Stimulated activated CD4-positive, alpha-beta T cell treated with anti-CD3 and anti-CD28 coated beads, Interleukin-4, amount 100 ng/mL, for 24 hours (primary cell): ENCODE data around the gene NR2F2.

Experiments
- DNase-seq: peaks from one replicate; pipeline ENCODE4 v3.0.0-alpha.2; 2020

The NR2F2 gene

DNA sequence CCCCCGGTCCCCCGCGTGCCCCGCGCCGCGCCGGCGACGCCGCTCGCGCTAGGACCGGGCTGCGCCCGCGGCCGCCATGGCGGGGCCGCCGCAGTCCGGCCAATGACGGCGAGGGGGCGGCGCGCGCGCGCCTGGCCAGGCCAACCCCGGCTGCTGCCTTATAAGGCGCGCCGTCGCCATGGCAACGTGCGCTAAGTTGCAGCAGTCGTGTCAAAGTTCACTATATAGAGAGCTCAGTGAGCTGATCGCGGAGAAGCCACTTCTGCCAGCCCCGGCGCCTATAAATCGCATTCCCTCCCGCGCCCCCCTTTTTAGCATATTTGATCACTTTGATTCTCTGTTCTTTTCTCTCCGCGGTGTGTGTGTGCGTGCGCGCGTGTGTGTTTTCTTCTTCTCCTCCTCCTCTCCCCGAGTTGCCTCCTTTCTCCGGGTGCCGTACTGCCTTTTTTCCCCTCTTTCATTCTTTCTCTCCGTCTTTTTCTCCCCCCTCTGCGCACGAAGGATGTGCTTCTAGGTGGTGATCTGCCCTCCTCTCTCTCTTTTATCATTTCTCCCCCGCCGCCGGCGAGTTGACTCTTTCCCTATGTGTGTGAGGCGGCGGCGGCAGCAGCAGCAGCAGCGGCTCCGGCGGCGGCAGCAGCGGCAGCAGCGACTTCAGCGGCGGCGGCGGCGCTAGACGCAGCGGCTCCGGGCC, at the start of gene NR2F2:
TSS of gene NR2F2 (plus strand) at position 251 of the 694 bp plus-strand sequence. CDS start 1,406 bp downstream, outside the sequence.
- peak; percentile 35 for DNase-seq

DNA sequence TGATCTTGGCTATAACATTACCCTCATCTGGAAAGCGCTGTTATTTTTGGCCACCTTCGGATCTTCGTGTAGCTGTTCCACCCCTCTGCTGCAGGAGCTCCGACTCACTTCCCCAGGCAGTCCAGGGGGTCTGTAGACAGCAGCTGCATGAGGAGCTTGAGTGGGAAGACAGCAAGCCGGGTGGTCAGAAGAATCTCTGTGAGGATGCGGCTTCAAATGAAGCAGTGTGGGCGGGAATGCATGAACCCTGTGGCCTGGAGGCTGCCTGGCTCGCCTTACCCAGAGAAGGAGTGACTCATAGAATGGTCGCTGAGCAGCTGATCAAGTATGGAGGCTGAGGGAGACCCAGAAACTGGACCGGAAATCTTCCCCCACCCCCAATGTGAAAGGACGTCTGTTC, 45.2 kb upstream of the NR2F2 start:
- no peak for DNase-seq

DNA sequence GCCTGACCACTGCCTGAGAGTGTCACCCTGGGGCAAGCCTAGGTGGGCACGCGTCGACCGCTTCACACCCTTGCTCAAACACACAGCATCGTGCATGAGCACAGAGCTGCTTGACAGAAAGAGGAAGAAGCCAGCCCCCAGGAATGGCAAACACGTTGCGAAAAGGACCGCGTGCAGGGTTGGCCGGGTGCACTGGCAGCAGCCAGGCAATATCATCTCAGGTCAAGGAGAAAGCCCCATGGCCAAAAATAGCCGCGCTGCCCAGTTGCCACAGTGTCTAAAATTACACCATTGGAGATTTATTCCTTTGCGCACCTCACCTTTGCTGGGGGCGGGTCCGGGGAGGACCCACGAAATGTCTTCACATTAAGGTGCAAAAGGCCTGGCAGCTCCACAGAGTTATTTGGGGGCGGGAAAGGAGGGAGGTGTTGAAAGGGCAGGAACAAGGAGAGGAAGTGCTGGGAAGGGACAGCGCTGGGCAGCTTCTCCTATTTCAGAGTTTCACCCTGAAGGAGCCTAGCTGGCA, 44.7 kb upstream of the NR2F2 start:
- DNase-seq: no peak

DNA sequence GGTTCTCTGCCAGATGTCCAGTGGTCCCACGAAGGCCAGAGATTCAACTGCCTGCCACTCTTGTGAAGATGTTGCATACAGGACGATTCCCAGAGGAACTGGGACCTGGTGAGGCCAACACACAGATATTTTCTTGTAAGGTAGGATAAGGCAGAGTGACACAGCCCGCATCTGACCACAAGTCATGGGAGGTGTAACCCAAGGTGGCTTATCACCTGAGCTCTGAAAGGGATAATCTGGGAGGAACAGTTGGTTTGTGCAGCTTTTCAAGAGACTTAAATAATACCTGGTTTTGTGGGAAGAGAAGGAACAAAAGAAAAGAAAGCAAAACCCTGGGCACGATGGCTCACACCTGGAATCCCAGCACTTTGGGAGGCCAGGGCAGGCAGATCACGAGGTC, 39.8 kb upstream of the NR2F2 start:
- DNase-seq: no peak

DNA sequence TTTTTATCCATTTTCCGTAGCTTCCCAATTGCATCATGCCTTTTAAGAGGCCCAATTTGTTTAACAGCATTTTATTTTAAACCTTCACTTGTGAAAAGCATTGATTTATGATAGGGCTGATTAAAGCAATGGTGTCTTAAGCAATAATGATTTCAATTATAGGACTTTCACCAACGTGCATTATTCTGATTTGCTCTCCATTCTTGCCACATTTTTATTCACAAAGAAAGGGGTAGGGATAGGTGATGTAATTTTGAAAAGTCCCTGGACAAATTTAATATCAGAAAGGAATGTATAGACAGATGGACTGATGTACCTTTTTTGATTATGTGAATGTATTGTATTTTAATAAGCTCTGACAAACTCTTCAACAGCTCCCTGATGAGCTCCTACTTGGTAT, 37.9 kb upstream of the NR2F2 start:
- no peak for DNase-seq

DNA sequence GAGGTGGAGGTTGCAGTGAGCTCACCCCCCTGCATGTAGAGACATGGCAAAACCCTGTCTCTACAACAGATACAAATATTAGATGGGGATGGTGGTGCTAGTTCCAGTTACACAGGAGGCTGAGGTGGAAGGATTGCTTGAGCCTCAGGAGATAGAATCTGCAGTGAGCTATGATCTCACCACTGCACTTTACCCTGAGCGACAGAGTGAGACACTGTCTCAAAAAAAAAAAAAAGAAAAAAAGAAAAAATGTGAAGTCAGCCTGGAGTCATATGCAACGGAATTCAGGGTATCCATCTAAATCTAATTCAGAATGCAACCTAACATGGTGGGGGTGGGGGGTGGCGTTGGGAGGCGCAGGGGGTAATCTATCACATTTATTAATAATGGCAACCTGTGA, 37.1 kb upstream of the NR2F2 start:
- DNase-seq: no peak

DNA sequence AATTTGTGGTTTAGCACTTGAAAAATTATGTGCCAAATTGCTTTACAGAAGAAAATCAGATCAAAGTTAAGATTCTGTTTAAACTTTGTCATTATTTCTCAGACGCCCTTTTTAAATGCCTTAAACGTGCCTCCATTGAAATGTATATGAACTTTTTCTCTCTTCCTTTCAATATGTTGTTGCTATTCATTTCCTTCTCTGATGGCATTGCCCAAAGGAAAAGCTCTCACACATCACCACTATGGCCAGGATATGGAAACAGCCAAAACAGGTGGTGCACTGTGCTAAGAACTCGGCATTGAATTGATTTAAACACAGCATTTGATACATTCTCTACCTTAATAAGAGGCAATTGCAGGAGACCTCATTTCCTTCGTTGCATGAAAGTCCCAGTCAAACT, 35.7 kb upstream of the NR2F2 start:
- no peak for DNase-seq

DNA sequence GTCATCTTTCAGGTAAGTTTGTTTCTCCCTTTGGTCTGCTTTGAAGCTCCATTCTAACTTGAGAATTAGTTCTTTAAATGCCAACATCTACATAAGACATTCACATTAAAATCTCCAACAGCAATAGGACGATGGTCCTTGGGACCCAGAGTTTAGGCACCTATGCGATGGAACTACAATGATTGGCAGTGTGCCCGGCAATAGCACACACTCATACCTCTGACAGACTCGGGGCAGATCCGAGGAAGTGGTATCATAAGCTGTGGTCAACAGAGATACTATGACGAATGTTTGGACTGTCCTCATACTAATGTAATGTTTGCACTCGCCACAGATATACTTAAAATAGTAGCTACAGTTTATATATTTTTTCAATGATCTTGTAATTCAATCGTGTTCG, 34.2 kb upstream of the NR2F2 start:
- DNase-seq: no peak

DNA sequence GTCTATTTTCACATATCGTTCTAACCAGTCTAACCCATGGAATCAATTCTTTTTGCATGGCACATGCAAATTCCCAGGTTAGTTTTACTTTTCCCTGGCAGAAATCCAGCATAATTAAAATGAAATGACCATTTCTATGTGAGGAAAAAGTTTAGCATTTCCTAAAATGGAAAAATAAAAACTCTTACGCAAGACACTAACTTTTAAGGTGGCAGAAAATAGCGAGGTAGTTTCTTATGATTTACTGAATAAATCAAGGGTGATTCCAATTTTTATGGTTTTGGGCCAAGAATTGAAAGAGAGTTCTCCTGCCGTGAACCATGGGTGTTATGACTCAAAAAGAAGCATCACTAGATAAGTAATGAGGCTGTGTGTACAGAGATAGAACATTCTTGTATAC, 32.7 kb upstream of the NR2F2 start:
- no peak for DNase-seq

DNA sequence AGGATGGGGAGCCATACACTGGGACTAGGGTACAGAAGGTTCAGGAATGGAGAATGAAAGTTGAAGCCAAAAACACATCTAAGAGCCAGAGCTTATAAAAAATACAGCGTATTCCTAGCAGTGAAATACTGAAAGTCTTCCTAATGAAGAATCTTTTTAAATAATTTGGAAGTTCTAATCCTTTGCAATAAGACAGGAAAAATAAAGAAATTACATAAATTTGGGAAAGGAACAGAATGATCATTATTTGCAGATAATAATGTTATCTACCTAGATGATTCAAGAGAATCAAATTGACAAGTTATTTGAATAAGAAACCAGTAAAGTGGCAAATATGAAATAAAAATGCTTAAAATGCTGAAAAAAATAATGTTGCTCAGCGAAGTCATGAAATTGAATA, 32.3 kb upstream of the NR2F2 start:
- no peak for DNase-seq

DNA sequence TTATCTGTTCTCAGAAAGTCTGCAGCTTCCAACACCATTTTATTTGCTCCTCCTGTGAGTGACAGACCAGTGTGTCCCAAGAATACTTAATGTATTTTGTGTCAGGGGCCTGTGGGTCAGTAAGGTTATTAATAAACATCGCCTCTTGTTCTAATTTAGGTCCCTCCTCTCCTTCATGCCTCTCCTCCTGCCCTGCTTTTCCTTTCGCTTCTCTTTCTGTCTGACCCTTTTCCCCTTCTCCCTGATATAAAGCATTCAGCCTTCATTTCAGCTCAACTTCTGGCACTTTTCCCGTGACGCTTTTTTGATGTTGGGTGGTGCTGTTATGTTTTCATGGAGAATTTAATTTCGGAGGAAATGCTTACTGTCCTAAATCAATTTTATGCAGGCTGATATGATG, 29.7 kb upstream of the NR2F2 start:
- no peak for DNase-seq

DNA sequence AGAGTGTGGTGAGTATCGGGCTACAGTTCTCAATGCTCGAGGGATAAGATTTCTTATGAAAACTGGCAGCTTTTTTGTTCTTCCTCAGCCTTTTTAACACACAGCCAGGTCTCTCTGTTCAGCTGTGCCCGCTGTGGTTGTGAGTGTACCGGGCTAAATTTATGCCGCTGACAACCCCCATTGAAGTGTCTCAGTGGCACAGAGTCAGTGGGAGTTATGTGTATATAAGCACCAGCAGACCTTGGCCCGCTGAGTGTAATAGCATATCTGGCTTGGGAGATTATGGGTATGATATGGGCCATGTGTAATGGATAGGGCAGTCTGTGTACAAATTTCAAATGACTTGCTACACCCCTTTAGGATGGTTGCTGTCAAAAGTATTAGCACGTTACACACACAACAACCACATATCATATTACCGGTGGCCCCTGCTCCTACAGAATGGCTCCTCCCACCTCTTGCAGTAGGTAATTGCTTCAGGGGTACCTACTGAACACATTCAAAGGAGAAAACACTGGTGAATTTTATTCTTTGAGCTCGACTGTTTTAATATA, 26.9 kb upstream of the NR2F2 start:
- DNase-seq: no peak

DNA sequence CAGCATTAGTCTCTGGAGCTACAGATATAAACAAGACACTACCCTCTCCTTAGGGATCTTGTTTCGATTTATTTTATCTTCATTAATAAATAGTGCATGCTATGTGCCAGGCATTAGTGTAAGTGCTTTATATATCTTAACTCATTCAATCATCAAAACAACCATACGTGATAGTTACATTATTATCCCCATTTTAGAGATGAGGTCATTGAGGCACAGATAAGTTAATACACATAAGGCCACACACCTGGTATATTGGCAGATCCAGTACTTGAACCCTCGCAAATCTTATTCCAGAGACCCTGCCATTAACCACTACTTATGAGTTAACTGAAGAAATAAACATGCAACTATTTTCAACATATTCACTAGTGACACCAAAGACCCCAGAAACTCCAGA, 25.7 kb upstream of the NR2F2 start:
- DNase-seq: no peak

DNA sequence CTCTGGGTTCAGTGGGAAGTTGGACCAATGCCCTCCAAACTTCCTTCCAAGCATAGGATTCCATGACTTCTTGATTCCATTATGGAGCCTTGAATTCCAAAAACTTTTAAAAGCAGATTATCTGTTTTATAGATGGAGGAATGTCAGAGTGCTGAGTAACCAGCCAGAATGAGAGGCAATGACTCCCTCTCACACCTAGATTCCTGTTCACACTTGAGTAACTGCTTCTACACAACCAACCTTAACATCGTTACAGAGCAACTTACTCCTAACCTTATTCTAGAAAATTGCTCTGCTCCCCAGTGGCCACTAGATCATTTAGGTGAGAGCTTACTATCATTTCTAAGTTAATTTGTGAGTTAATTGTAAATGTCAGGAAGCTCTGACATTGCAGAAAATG, 24.2 kb upstream of the NR2F2 start:
- no peak for DNase-seq

DNA sequence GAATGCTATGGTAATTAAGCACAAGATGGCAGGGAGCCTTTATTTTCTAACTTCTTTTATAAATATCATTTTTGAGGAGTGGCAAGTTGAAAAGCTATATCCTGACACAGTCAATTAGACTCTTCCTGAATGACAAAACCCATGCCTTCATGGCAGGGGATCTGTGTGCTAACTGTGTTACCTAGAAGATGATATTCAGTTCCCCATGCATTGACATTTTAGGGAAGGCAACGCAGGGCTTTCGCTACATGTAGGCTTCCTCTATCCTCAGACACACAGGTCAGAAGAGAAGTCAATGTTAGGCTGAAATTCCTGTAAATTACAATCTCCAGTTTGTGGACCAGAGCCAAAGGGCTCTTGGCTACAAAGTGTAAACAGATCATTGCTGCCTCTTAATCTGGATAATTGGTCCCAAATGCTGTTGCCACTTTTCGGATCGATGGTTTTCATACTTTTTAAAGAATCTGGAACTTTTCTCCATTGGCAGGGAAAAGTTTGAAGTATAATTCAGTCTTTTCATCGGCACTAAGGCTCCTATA, 22.6 kb upstream of the NR2F2 start:
- DNase-seq: no peak

DNA sequence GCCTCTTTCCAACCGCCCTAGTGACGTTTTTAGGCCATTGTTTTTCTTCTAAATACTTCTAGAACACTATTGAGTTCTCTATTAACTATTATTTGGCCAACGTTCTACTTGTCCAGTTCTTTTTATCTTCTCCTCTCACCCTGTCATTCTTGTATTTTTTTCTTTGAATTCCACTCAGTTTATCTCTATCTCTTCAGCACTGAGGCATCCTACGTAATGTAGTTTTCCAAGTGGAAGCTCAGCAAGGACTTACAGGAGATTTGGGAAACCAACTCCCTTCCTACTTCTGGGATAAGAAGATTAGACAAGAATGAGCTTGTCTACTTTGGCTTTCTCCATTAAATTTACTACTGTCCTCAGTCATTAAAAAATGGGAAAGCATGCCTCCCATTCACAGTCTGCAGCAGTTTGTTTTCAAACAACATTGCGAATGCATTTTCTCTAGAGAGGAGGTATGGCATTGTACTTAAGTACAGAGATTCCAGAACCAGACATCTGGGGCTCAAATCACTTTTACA, 21.3 kb upstream of the NR2F2 start:
- DNase-seq: no peak

DNA sequence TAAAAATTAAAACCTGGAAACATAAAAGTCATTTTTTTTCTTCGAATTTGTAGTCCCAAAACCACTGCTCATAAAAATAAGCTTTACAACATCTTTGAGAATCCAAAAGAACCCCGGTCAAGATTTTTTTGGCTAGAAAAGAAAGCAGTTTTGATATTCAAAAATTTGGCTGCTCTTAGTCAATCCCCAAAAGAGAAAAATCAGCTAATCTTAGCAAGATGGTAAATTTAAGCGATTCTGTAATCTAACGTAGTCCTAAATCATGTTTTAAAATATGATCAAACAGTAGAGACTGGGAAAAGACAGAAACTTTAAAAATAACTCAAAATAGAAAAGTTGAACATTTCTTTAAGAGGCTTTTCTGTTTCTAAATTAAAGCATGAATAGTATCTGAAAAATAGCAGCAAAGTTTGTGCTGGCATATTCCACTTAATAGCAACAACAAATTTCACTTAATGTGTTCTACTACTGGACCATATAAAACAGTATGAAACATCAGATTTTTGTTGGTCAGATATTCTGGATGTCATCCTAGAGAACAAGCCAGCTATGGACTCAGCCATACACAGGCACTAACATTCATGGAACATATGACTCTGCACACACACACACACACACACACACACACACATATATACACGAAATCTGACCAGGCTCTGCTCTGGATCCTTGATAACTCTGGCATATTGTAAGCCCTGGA, 19.1 kb upstream of the NR2F2 start:
- DNase-seq: no peak

DNA sequence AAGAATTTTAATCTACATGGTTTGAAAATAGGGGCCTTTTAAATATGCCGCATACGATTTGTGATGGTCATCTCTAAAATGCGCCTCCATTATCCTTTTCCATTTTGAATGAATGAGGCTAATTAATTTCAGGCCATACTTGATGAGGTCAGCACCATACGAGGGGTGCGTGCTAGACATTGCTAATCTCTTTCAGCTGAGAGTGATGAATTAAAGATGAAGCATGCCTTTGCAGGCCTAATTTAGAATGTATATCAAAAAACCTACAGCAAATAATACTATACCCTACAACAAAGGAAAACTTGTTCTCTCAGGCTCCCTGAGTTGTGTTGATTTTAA, 18.6 kb upstream of the NR2F2 start:
- DNase-seq: no peak

DNA sequence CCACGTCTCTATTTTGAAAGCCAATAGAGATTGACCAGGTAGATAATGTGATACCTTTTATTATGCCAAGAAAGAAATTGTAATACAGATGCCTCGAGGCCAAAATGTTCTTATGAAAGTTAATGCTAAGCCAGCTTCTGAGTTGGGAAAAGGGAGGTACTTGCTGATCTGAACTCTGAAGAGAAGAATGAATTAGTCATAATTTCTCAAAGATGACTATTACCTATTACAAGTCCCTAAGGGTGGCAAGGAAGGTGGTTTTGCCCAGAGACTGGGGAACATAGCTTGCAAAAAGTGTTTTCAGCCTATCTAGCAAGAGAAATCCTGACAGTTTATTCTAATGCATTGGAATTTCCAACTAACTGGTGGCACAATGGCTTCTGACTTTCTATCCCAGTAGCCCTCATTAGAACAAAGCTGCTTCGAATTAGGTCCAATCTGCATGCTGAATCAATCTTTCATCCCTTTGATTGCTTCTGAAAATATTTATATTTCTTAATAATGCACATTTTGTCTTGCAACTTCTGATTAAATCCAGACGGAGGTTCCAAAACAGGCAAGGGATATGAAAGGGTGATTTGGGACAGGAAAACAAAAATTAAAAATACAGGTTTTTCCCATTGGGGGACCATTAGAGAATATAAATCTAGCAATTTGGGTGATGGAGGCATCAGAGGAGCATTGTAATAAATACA, 17.7 kb upstream of the NR2F2 start:
- no peak for DNase-seq

DNA sequence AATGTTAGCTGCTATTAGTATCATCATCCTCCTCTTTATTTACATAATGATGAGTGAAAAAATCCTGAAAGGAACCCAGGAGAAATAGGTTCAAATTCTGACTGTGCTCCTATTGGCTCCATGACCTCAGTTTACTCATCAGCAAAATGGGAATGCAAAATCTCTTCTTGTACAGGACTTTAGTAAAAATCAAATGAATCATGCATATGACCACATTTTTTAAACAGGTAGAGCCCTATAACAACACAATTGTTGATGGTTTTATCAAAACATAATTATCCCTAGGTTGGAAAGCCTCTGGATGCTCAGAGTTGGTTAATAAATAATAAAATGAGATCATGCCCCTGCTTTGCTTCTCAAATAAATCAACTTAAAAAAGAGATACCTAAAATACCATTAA, 16.0 kb upstream of the NR2F2 start:
- no peak for DNase-seq

DNA sequence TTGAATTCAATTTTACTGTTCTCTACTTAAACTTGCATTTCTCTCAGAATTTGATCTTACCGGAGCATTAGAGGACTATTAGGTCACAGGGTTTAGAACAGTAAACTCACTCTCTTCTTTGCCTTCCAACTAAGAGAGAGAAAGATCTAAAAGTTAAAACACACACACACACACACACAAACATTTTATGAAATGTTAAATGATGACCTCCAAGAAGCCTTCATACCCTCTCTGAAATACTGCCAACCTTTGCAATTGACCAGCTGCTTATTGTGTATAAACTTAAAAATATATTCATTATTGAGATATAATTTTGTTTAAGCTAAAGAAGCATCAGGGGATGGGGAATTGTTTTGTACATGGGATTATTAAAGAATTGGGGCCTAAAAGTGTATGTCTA, 15.5 kb upstream of the NR2F2 start:
- DNase-seq: no peak

DNA sequence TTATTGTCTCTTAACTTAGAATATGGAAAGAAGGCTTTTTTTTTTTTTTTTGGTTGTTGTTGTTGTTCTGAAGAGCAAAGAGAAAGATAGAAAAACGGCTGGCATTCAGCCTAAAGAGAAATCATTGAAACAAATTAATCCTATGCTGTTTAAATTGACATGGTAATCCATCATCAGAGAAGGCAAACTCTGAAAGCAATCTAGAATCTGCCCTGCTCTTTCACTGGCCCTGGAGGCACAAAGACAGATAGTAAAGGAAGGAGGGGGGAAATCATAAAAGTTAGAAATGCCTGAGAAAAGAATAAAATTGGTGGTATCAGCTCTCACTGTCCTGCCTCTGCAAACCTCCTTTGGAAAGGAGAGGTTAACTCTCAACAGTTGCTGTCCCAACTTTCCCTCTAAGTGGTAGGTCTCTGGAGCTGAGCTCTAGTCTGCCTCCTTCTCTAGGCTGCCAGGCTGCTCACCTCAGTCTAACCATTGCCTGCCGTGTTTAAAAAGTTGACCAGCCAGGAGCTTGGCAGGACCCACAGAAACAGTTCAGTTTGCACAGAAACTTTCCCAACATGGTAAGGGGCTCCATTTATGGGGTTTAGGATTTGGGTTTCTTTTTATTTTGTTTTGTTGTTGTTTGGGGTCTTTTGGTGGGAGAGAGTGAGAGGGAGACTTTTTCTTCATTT, 13.4 kb upstream of the NR2F2 start:
- no peak for DNase-seq

DNA sequence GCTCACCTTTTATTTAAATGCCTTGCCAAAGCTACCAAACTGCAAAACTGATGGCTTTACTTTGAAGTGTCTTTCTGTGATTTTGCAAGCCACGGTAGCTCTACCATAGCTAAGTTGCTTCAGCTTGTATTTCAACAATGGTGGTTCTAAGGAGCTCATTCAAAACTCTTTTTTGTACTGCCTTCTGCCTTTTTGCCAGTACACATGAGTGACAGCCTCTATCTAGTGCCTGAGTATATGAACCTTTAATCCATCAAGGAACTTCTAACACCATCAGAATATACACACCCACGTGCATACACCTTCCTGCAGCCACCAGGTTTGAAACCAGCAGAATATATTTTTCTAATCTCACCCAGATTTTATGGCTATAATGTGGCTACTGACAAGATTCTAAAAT, 10.4 kb upstream of the NR2F2 start:
- DNase-seq: no peak
